Measurements from ENCODE around the gene PSD.

PSD gene

GRCh38 chr10:102393411-102394078, 25.0 kb downstream of the PSD start:
- H3K27ac ChIP-seq (ENCODE audit: poor library complexity, severe bottlenecking) = peak overlapping the region; percentile 43
- H3K27me3 ChIP-seq (ENCODE audit: insufficient read depth, poor library complexity, severe bottlenecking) = no peaks in the 10 kb centered on the region
- ATAC-seq (ENCODE audit: low read depth) = no peak
- peaks cover 14% of the 10 kb centered on the region for H3K36me3 ChIP-seq (ENCODE audit: low read depth)
- TF ChIP-seq CTCF (IDR thresholded peaks at IDR 0.05; ENCODE audit: poor library complexity, severe bottlenecking) = no peak
- no peak for DNase-seq (ENCODE audit: low spot score)
- H3K4me1 ChIP-seq (ENCODE audit: insufficient read depth, poor library complexity, severe bottlenecking) = no peaks in the 10 kb centered on the region
- H3K9me3 ChIP-seq (ENCODE audit: severe bottlenecking) = no peaks in the 10 kb centered on the region
- H3K4me3 ChIP-seq (ENCODE audit: severe bottlenecking) = peak overlapping the region; percentile 58

GRCh38 chr10:102392306-102392705, 26.3 kb downstream of the PSD start:
- no peak for DNase-seq (ENCODE audit: low spot score)
- no peak overlapping the region for H3K27ac ChIP-seq (ENCODE audit: poor library complexity, severe bottlenecking)
- TF ChIP-seq CTCF (IDR thresholded peaks at IDR 0.05; ENCODE audit: poor library complexity, severe bottlenecking) = no peak
- H3K9me3 ChIP-seq (ENCODE audit: severe bottlenecking) = no peaks in the 10 kb centered on the region
- H3K4me1 ChIP-seq (ENCODE audit: insufficient read depth, poor library complexity, severe bottlenecking) = no peaks in the 10 kb centered on the region
- no peaks in the 10 kb centered on the region for H3K27me3 ChIP-seq (ENCODE audit: insufficient read depth, poor library complexity, severe bottlenecking)
- H3K36me3 ChIP-seq (ENCODE audit: low read depth) = peaks cover 5% of the 10 kb centered on the region; the same call in 1 of the 2 replicates
- ATAC-seq (ENCODE audit: low read depth) = no peak
- H3K4me3 ChIP-seq (ENCODE audit: severe bottlenecking) = no peak overlapping the region

- no peaks in the 10 kb centered on the region for H3K4me1 ChIP-seq (ENCODE audit: insufficient read depth, poor library complexity, severe bottlenecking)
- H3K36me3 ChIP-seq (ENCODE audit: low read depth) = no peaks in the 10 kb centered on the region
- H3K27ac ChIP-seq (ENCODE audit: poor library complexity, severe bottlenecking) = no peak overlapping the region
- H3K27me3 ChIP-seq (ENCODE audit: insufficient read depth, poor library complexity, severe bottlenecking) = no peaks in the 10 kb centered on the region
- TF ChIP-seq CTCF (IDR thresholded peaks at IDR 0.05; ENCODE audit: poor library complexity, severe bottlenecking) = no peak
- H3K9me3 ChIP-seq (ENCODE audit: severe bottlenecking) = no peaks in the 10 kb centered on the region
- DNase-seq (ENCODE audit: low spot score) (no peak), ATAC-seq (ENCODE audit: low read depth) (no peak)
- H3K4me3 ChIP-seq (ENCODE audit: severe bottlenecking) = no peak overlapping the region
These were observed 28.7 kb downstream of the PSD start for GRCh38 chr10:102389894-102390293.

- peaks cover 9% of the 10 kb centered on the region for H3K36me3 ChIP-seq (ENCODE audit: low read depth)
- no peak overlapping the region for H3K27ac ChIP-seq (ENCODE audit: poor library complexity, severe bottlenecking)
- no peaks in the 10 kb centered on the region for H3K4me1 ChIP-seq (ENCODE audit: insufficient read depth, poor library complexity, severe bottlenecking)
- ATAC-seq (ENCODE audit: low read depth) (peak; percentile 22; the same call in 1 of the 3 replicates), DNase-seq (ENCODE audit: low spot score) (no peak)
- H3K9me3 ChIP-seq (ENCODE audit: severe bottlenecking) = no peaks in the 10 kb centered on the region
- no peak for TF ChIP-seq CTCF (IDR thresholded peaks at IDR 0.05; ENCODE audit: poor library complexity, severe bottlenecking)
- no peak overlapping the region for H3K4me3 ChIP-seq (ENCODE audit: severe bottlenecking)
- H3K27me3 ChIP-seq (ENCODE audit: insufficient read depth, poor library complexity, severe bottlenecking) = no peaks in the 10 kb centered on the region
These were observed 33.8 kb downstream of the PSD start for GRCh38 chr10:102384606-102385429.

All from RWPE2 (cell line).